ENCODE results near the gene SERAC1. TPM values are rescaled to one million over a fixed set of nuclear protein-coding genes. Genes with fewer than 3 reads are reported as not detected.

The SERAC1 gene
- total and polyA plus RNA-seq, 2 of the 4 experiments (the other 2 are of a cell fraction), result 7.7 to 15.6 TPM

GRCh38 chr6:158175111-158175510, 7.0 kb upstream of the SERAC1 start:
- Histone ChIP-seq H3K14ac (replicated peaks; ENCODE audit: low read depth, low read length) (no peak overlapping the region), H2AK5ac (ENCODE audit: low read depth, low read length) (no peak overlapping the region), H3K56ac (ENCODE audit: extremely low read depth, insufficient read depth, low read length) (no peak overlapping the region), H2BK20ac (ENCODE audit: low read depth, low read length) (no peak overlapping the region), H3K27ac (ENCODE audit: insufficient read depth, low read length) (no peak overlapping the region), H3K9me3 (ENCODE audit: control insufficient read depth, insufficient read depth, low read length) (no peaks in the 10 kb centered on the region; the same call in 1 of the 2 replicates), H2BK5ac (ENCODE audit: low read depth, low read length, poor library complexity, severe bottlenecking) (no peak overlapping the region), H2AK9ac (replicated peaks; ENCODE audit: low read depth, low read length, poor library complexity) (no peak overlapping the region), H3K27me3 (ENCODE audit: control insufficient read depth, insufficient read depth, low read length) (no peaks in the 10 kb centered on the region), H3K4ac (ENCODE audit: low read depth, low read length) (no peak overlapping the region; the same call in 1 of the 2 replicates), H4K20me1 (ENCODE audit: insufficient read depth, low read length) (no peaks in the 10 kb centered on the region), H3K9me1 (ENCODE audit: insufficient read depth, low read length) (peaks cover 4% of the 10 kb centered on the region), H4K8ac (ENCODE audit: low read depth in 2 of 2, low read length in 2 of 2) (no peak overlapping the region), H3K23ac (ENCODE audit: low read depth, low read length) (no peak overlapping the region), H4K91ac (ENCODE audit: insufficient read depth, low read depth, low read length) (no peak overlapping the region), H2BK15ac (ENCODE audit: low read depth, low read length) (no peak overlapping the region), H3K79me1 (ENCODE audit: low read depth in 1 of 2, low read length in 2 of 2) (peaks cover 14 to 21% of the 10 kb centered on the region in 2 experiments; a peak in 3 of 4 replicates), H4K5ac (ENCODE audit: low read depth, low read length) (no peak overlapping the region), H3K4me3 (ENCODE audit: insufficient read depth, low read depth, low read length) (no peak overlapping the region), H3K36me3 (ENCODE audit: control insufficient read depth, insufficient read depth, low read length) (peaks cover 4% of the 10 kb centered on the region; the same call in 1 of the 2 replicates), H3K4me2 (ENCODE audit: low read depth, low read length) (no peak overlapping the region), H2BK120ac (ENCODE audit: low read depth, low read length) (no peak overlapping the region), H3K9ac (ENCODE audit: low read depth, low read length) (no peak overlapping the region), H3K18ac (ENCODE audit: low read depth, low read length) (no peak overlapping the region; the same call in 1 of the 2 replicates), H2AFZ (replicated peaks; ENCODE audit: low read length, poor library complexity) (no peak overlapping the region), H3K4me1 (ENCODE audit: control insufficient read depth, insufficient read depth, low read length) (peaks cover 11% of the 10 kb centered on the region)
- DNase-seq, result no peak
- BruUV-seq (replicated peaks), result no TSS peak
- no CpG with 5 or more reads among the region's 3 CpGs for WGBS, 2 experiments (ENCODE audit: extremely low coverage in 2 of 2, insufficient read length in 1 of 2)
- dilution Hi-C loops (cut with HindIII; ENCODE audit: low sequenced_read_pairs, unreplicated experiment) (no loop called here), in situ Hi-C loops (cut with MboI; ENCODE audit: low sequenced_read_pairs) (no loop called here), intact Hi-C loops (cut with micrococcal nuclease) (no loop called here)
- no peak for ATAC-seq (ENCODE audit: low read depth)
- ChIA-PET CTCF (interaction anchor here (1.4 kb wide), 1 partner anchor 39 kb away, joined by 3 read pairs; no protein-coding TSS in a partner anchor), POLR2A (ENCODE audit: unreplicated experiment) (no interaction called here)
- no peak for TF ChIP-seq MXI1 (IDR thresholded peaks at IDR 0.05; ENCODE audit: borderline replicate concordance, low read depth, low read length)
- no peak for TF ChIP-seq MAZ (IDR thresholded peaks at IDR 0.05; ENCODE audit: borderline replicate concordance, low read depth, low read length)

Measured in IMR-90 (cell line).